ENCODE results near the gene C1D. TPM values are rescaled to one million over a fixed set of nuclear protein-coding genes. Genes with fewer than 3 reads are reported as not detected.

The C1D gene
- total RNA-seq, 1 experiment from 2014 or later, result 21.1 TPM

- H4K20me1 ChIP-seq (ENCODE audit: insufficient read depth), result no peaks in the 10 kb centered on the region
- H3K9me3 ChIP-seq (ENCODE audit: control insufficient read depth in 1 of 2, insufficient read depth in 1 of 2, low read depth in 1 of 2, low read length in 2 of 2), result no peaks in the 10 kb centered on the region
- no peaks in the 10 kb centered on the region for H3K36me3 ChIP-seq (ENCODE audit: control insufficient read depth in 1 of 2, insufficient read depth in 2 of 2, low read length in 2 of 2)
- no peaks in the 10 kb centered on the region for H3K79me2 ChIP-seq (ENCODE audit: insufficient read depth, low read length)
- ChIA-PET CTCF (no interaction called here), RAD21 (ENCODE audit: low non-redundant PET in 1 of 2, low total read pairs in 2 of 2, uncharacterized antibody in 2 of 2, unreplicated experiment in 2 of 2) (no interaction called here), POLR2A (no interaction called here)
- TF ChIP-seq, protein P1, sequence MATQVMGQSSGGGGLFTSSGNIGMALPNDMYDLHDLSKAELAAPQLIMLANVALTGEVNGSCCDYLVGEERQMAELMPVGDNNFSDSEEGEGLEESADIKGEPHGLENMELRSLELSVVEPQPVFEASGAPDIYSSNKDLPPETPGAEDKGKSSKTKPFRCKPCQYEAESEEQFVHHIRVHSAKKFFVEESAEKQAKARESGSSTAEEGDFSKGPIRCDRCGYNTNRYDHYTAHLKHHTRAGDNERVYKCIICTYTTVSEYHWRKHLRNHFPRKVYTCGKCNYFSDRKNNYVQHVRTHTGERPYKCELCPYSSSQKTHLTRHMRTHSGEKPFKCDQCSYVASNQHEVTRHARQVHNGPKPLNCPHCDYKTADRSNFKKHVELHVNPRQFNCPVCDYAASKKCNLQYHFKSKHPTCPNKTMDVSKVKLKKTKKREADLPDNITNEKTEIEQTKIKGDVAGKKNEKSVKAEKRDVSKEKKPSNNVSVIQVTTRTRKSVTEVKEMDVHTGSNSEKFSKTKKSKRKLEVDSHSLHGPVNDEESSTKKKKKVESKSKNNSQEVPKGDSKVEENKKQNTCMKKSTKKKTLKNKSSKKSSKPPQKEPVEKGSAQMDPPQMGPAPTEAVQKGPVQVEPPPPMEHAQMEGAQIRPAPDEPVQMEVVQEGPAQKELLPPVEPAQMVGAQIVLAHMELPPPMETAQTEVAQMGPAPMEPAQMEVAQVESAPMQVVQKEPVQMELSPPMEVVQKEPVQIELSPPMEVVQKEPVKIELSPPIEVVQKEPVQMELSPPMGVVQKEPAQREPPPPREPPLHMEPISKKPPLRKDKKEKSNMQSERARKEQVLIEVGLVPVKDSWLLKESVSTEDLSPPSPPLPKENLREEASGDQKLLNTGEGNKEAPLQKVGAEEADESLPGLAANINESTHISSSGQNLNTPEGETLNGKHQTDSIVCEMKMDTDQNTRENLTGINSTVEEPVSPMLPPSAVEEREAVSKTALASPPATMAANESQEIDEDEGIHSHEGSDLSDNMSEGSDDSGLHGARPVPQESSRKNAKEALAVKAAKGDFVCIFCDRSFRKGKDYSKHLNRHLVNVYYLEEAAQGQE (IDR thresholded peaks at IDR 0.05; ENCODE audit: low read depth), result no peak
- TF ChIP-seq FOSL1 (IDR thresholded peaks at IDR 0.05; ENCODE audit: low read depth) (no peak), EZH2phosphoT487 (IDR thresholded peaks at IDR 0.05; ENCODE audit: borderline replicate concordance) (no peak), RAD21 (IDR thresholded peaks at IDR 0.05; ENCODE audit: low read depth) (no peak), CBX3 (IDR thresholded peaks at IDR 0.05; ENCODE audit: low read depth) (no peak), SIN3A (IDR thresholded peaks at IDR 0.05; ENCODE audit: low read depth) (no peak), SRF (IDR thresholded peaks at IDR 0.05; ENCODE audit: low read depth) (no peak)
- H3K27me3 ChIP-seq (ENCODE audit: insufficient read depth, low read length), result peaks cover 15% of the 10 kb centered on the region; the same call in 1 of the 2 replicates
- H3K27ac ChIP-seq (ENCODE audit: low read depth, low read length), result no peak overlapping the region
- intact Hi-C loops (cut with micrococcal nuclease), result no loop called here
- H3K4me1 ChIP-seq (ENCODE audit: control insufficient read depth in 1 of 2, insufficient read depth in 2 of 2, low read length in 2 of 2), result no peaks in the 10 kb centered on the region
- no peak overlapping the region for H2AFZ ChIP-seq (ENCODE audit: low read depth, low read length, poor library complexity, severe bottlenecking)
- DNase-seq (ENCODE audit: low read depth, low spot score) (no peak), ATAC-seq (no peak)
- no TSS peak for BruUV-seq (replicated peaks)
- H3K9ac ChIP-seq (ENCODE audit: low read length), result no peak overlapping the region
- H3K9me2 ChIP-seq (ENCODE audit: insufficient read depth), result no peaks in the 10 kb centered on the region
- no peak overlapping the region for H3K4me2 ChIP-seq (ENCODE audit: low read length)
- no peak overlapping the region for H3K4me3 ChIP-seq (replicated peaks in 1 of 2; ENCODE audit: low read depth in 1 of 2, low read length in 2 of 2)
These were observed 38.9 kb downstream of the C1D start for GRCh38 chr2:68023904-68024303.

DNA sequence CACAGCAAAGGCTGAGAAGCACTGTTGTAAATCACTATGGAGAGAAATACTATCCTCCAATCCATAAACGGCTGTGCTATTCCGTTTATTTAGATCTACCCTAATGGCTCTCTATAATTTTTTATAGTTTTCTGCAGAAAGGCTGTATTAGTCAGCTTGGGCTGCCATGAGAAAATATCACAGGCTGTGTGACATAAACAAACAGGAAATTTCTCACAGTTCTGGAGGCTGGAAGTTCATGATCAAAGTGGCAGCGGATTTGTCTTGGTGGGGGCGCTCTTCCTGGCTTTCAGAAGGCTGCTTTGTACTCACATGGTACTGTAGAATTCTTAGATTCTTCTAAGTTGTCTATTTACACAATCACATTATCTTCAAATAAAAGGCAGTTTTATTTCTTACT lies 44.1 kb downstream of the C1D start:
- Histone ChIP-seq H3K27ac (ENCODE audit: low read depth, low read length) (no peak overlapping the region), H3K4me2 (ENCODE audit: low read length) (no peak overlapping the region), H3K9me3 (ENCODE audit: control insufficient read depth in 1 of 2, insufficient read depth in 1 of 2, low read depth in 1 of 2, low read length in 2 of 2) (no peaks in the 10 kb centered on the region), H3K9me2 (ENCODE audit: insufficient read depth) (no peaks in the 10 kb centered on the region), H3K9ac (ENCODE audit: low read length) (no peak overlapping the region), H2AFZ (ENCODE audit: low read depth, low read length, poor library complexity, severe bottlenecking) (no peak overlapping the region), H3K27me3 (ENCODE audit: insufficient read depth, low read length) (peaks cover 10% of the 10 kb centered on the region; the same call in 1 of the 2 replicates), H3K36me3 (ENCODE audit: control insufficient read depth in 1 of 2, insufficient read depth in 2 of 2, low read length in 2 of 2) (no peaks in the 10 kb centered on the region), H3K79me2 (ENCODE audit: insufficient read depth, low read length) (no peaks in the 10 kb centered on the region), H4K20me1 (ENCODE audit: insufficient read depth) (no peaks in the 10 kb centered on the region), H3K4me1 (ENCODE audit: control insufficient read depth in 1 of 2, insufficient read depth in 2 of 2, low read length in 2 of 2) (no peaks in the 10 kb centered on the region), H3K4me3 (replicated peaks in 1 of 2; ENCODE audit: low read depth in 1 of 2, low read length in 2 of 2) (no peak overlapping the region)
- CTCF ChIA-PET, result no interaction called here
- no peak for DNase-seq (ENCODE audit: low read depth, low spot score)
- RAD21 ChIA-PET (ENCODE audit: low non-redundant PET in 1 of 2, low total read pairs in 2 of 2, uncharacterized antibody in 2 of 2, unreplicated experiment in 2 of 2), result no interaction called here
- ATAC-seq, result no peak
- intact Hi-C loops (cut with micrococcal nuclease), result no loop called here
- POLR2A ChIA-PET, result no interaction called here
- no TSS peak for BruUV-seq (replicated peaks)
- TF ChIP-seq TCF7L2 (IDR thresholded peaks at IDR 0.05; ENCODE audit: borderline replicate concordance, extremely low read depth, insufficient read depth, insufficient read length) (no peak), EZH2phosphoT487 (IDR thresholded peaks at IDR 0.05; ENCODE audit: borderline replicate concordance) (no peak), FOSL1 (IDR thresholded peaks at IDR 0.05; ENCODE audit: low read depth) (no peak), ZFX (IDR thresholded peaks at IDR 0.05) (no peak)
